PFSK-1 (cell line): ENCODE measurements around the gene TNC.

Experiments
- POLR2AphosphoS5 ChIP-seq: IDR thresholded peaks from 2 replicates; pipeline ENCODE4 v1.6.1; 2012; ENCODE audit warnings: low read depth, mild to moderate bottlenecking, control low read depth, low read length, moderate library complexity
- SIN3A ChIP-seq: IDR thresholded peaks from 2 replicates; pipeline ENCODE4 v1.6.1; 2012; ENCODE audit warnings: mild to moderate bottlenecking, low read length, moderate library complexity, borderline replicate concordance; ENCODE audit not compliant: insufficient read depth
- TAF1 ChIP-seq: IDR thresholded peaks from 2 replicates; pipeline ENCODE4 v1.6.1; 2012; ENCODE audit warnings: low read length, control low read depth, borderline replicate concordance; ENCODE audit not compliant: insufficient read depth

DNA sequence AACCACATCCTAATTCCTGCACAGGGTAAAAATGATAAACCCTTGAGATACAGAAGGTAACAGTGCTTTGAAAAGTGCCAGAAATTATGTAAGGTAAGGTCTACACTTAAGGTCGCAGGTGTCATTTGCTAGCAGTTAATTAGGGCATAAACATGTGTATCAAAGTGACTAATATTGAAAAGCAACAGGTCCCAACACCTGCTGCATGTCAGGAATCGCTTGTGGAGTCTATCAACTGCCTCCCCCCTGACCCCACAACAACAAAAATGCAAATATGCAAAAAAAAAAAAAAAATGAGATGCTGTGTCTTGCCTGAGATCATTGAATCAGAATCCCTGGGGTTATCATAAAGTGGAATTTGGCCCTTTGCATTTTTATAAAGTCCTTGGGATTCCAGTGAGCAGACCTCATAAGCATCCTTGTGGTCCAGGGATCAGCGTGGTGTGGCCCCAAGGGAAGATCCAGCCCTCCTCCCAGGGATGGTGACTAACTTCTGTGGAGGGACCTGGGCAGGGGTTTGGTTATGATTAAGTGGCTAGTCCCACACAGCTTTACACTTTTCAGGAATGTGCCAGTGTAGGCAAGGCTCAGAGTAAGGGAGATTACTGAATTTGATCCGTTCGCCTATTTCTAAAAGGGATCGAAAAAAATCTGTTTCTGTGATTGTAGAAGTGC lies 95.1 kb downstream of the TNC start:
- no peak for TF ChIP-seq SIN3A
- no peak for TF ChIP-seq POLR2AphosphoS5
- TF ChIP-seq TAF1: no peak
